GM12873 (cell line): Measurements from ENCODE around the gene TM4SF4.

Experiments used
- CTCF ChIP-seq: IDR thresholded peaks from 2 replicates; pipeline ENCODE4 v1.5.1; 2012; ENCODE audit warnings: low read depth, mild to moderate bottlenecking, moderate library complexity, low read length, control low read depth; ENCODE audit not compliant: insufficient read depth; ENCODE audit errors: missing control alignments

Gene TM4SF4

GRCh38 chr3:149455366-149455765 lies 19.1 kb upstream of the TM4SF4 start:
- no peak for TF ChIP-seq CTCF

DNA sequence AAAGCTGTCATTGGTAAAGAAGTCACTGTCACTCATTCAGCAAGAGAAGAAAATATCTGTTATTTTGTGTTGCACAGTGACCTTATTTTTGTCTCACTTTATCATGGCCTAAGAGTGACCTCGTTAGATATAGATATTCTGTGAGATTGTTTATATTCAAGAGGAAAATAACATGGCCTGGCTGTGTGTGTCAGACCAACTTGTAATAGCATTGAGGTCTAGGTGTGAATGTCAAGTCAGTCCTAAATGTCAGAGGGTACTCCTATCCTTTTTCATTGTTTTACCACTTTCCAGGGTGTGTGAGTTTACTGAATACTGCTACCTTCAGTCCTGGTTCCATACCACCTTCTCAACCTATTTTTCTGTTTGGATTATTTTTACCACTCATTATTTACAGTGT lies 18.5 kb upstream of the TM4SF4 start:
- no peak for TF ChIP-seq CTCF

- TF ChIP-seq CTCF = no peak
Observed at GRCh38 chr3:149459491-149460059, 14.9 kb upstream of the TM4SF4 start.

DNA sequence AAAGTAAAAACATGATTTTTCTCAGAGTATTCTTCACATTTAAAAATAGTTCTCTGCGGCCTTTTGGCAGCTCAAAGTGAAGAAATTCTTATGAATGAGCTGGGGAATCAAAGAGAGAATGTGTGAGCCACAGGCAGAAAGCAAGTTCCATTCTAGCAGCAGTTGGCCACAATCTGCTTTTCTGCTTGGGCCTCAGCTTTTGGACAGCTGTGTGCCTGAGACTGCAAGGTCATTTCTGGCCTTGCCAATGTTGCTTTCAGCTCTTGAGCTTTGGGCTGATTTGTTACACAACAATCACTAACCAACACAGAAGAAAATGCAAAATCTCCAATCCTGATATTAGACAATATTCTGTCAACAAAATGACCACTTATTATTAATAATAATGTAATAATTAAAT lies 14.4 kb upstream of the TM4SF4 start:
- no peak for TF ChIP-seq CTCF

DNA sequence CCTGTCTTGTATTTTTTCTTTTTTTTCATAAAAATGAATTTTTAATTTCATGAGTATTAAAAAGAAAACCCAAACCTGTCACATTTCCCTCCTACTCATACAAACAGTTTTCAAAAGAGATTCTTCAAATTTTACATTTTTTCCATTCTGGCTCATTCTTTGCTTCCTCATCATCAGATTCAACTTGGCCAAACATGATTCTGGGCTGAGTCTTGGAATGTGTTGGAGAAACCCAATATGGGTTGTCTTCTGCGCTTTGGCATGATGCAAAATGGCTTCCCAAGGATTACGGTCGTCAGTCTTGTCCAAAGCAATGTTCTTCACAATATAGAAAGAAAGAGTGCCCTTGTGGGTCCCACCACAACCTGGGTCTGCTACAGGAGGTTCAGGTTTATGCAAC lies 12.4 kb upstream of the TM4SF4 start:
- no peak for TF ChIP-seq CTCF

- no peak for TF ChIP-seq CTCF
Observed at GRCh38 chr3:149462581-149463011, 11.9 kb upstream of the TM4SF4 start.

GRCh38 chr3:149463921-149464320 lies 10.6 kb upstream of the TM4SF4 start:
- no peak for TF ChIP-seq CTCF
